HEK293T (cell line): ENCODE results near the gene KCNMA1.

ENCODE experiments used
- CTCF ChIA-PET: fragments of 350-600 bp; formaldehyde crosslinking; extraction: SDS; loops from one replicate; lab custom pipeline; 2021; ENCODE audit warnings: antibody characterized with exemption, inconsistent platforms; lab: Yijun Ruan, JAX
- POLR2A ChIA-PET: fragments of 350-600 bp; formaldehyde crosslinking; extraction: SDS; loops from one replicate; lab custom pipeline; 2020; ENCODE audit warnings: antibody characterized with exemption, inconsistent platforms; lab: Yijun Ruan, JAX
- DNase-seq: peaks from one replicate; pipeline ENCODE4 v3.0.0; 2012; ENCODE audit warnings: mixed read lengths; ENCODE audit errors: extremely low spot score
- ARNT ChIP-seq: fragments of 450-650 bp; IDR thresholded peaks from 2 replicates; pipeline ENCODE4 v1.6.1; 2017; ENCODE audit warnings: mild to moderate bottlenecking
- BHLHE40 ChIP-seq: fragments of 450-650 bp; IDR thresholded peaks from 2 replicates; pipeline ENCODE4 v1.6.1; 2016; ENCODE audit warnings: mild to moderate bottlenecking, moderate library complexity, borderline replicate concordance
- CTBP1 ChIP-seq: fragments of 450-650 bp; IDR thresholded peaks from 2 replicates; pipeline ENCODE4 v1.6.1; 2016; ENCODE audit warnings: borderline replicate concordance
- ELF4 ChIP-seq: fragments of 450-650 bp; IDR thresholded peaks from 2 replicates; pipeline ENCODE4 v1.6.1; 2017; ENCODE audit warnings: antibody characterized with exemption
- FOXA1 ChIP-seq: fragments of 450-650 bp; IDR thresholded peaks from 2 replicates; pipeline ENCODE4 v1.6.1; 2016; ENCODE audit warnings: mild to moderate bottlenecking
- FOXK2 ChIP-seq: fragments of 450-650 bp; IDR thresholded peaks from 2 replicates; pipeline ENCODE4 v1.6.1; 2016; ENCODE audit warnings: mild to moderate bottlenecking
- FOXM1 ChIP-seq: fragments of 450-650 bp; IDR thresholded peaks from 2 replicates; pipeline ENCODE4 v1.6.1; 2017; ENCODE audit warnings: mild to moderate bottlenecking, borderline replicate concordance
- HDGF ChIP-seq: fragments of 450-650 bp; IDR thresholded peaks from 2 replicates; pipeline ENCODE4 v1.6.1; 2017; ENCODE audit warnings: antibody characterized with exemption, borderline replicate concordance
- L3MBTL2 ChIP-seq: fragments of 450-650 bp; conservative IDR thresholded peaks from 2 replicates; pipeline ENCODE4 v1.6.1; 2016; ENCODE audit warnings: mild to moderate bottlenecking
- LEF1 ChIP-seq: fragments of 450-650 bp; IDR thresholded peaks from 2 replicates; pipeline ENCODE4 v1.6.1; 2017; ENCODE audit warnings: mild to moderate bottlenecking, borderline replicate concordance
- NFRKB ChIP-seq: fragments of 450-650 bp; IDR thresholded peaks from 2 replicates; pipeline ENCODE4 v1.6.1; 2016; ENCODE audit warnings: mild to moderate bottlenecking, moderate library complexity
- PKNOX1 ChIP-seq: fragments of 450-650 bp; IDR thresholded peaks from 2 replicates; pipeline ENCODE4 v1.6.1; 2016
- SP1 ChIP-seq: fragments of 450-650 bp; IDR thresholded peaks from 2 replicates; pipeline ENCODE4 v1.6.1; 2017
- SUZ12 ChIP-seq: fragments of 450-650 bp; IDR thresholded peaks from 2 replicates; pipeline ENCODE4 v1.6.1; 2016; ENCODE audit warnings: mild to moderate bottlenecking
- TARDBP ChIP-seq: fragments of 450-650 bp; IDR thresholded peaks from 2 replicates; pipeline ENCODE4 v1.6.1; 2016
- ZNF384 ChIP-seq: fragments of 450-650 bp; IDR thresholded peaks from 2 replicates; pipeline ENCODE4 v1.6.1; 2016

The KCNMA1 gene

GRCh38 chr10:77157248-77158019, 480.2 kb downstream of the KCNMA1 start:
- ChIA-PET POLR2A (no interaction called here), CTCF (interaction anchor here (1.2 kb wide), 1 partner anchor 8 kb away, joined by 5 read pairs; no protein-coding TSS in a partner anchor)
- no peak for DNase-seq
- no peak for TF ChIP-seq ELF4
- TF ChIP-seq TARDBP, result no peak
- TF ChIP-seq FOXK2, result no peak
- no peak for TF ChIP-seq L3MBTL2
- no peak for TF ChIP-seq HDGF
- TF ChIP-seq CTBP1, result no peak
- no peak for TF ChIP-seq BHLHE40
- TF ChIP-seq ZNF384, result no peak
- no peak for TF ChIP-seq SP1
- no peak for TF ChIP-seq NFRKB
- TF ChIP-seq FOXA1, result no peak
- TF ChIP-seq ARNT, result no peak
- no peak for TF ChIP-seq LEF1
- no peak for TF ChIP-seq FOXM1
- no peak for TF ChIP-seq SUZ12
- no peak for TF ChIP-seq PKNOX1

DNA sequence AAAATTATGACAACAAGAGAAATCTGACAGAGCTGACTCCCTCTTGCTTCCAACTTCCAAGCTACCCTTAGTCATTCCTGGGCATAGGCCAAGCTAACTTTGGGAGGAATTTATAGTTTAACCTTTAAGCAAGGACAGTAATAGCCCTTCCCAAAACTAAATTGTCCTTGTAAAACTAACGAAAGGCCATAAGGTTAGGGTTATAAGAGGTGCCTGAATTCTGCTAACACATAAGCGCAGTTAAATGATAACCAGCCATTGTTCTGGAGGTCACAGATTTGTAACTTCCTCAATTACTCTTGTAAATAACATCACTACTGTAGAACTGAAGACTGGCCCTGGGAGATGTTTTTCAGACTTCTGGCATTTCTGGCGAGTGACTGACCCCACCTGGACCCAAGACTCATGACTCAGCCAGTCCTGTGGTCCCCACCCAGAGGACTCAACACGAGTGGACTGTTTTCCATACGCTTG, 481.2 kb downstream of the KCNMA1 start:
- DNase-seq, result no peak
- no peak for TF ChIP-seq NFRKB
- ChIA-PET POLR2A (no interaction called here), CTCF (interaction anchor here (0.6 to 1.2 kb wide), 3 partner anchors 9 to 85 kb away, joined by 3 to 5 read pairs (median 4); no protein-coding TSS in a partner anchor)

- DNase-seq, result no peak
- CTCF ChIA-PET, result no interaction called here
- POLR2A ChIA-PET, result no interaction called here
- TF ChIP-seq TARDBP (no peak), LEF1 (no peak), HDGF (no peak), FOXM1 (no peak), ZNF384 (no peak), FOXK2 (no peak), NFRKB (no peak), ELF4 (no peak), FOXA1 (no peak), SP1 (no peak), CTBP1 (no peak), L3MBTL2 (no peak), PKNOX1 (no peak), BHLHE40 (no peak), SUZ12 (no peak), ARNT (no peak)
Measured at GRCh38 chr10:77152256-77152655, 485.4 kb downstream of the KCNMA1 start.

DNA sequence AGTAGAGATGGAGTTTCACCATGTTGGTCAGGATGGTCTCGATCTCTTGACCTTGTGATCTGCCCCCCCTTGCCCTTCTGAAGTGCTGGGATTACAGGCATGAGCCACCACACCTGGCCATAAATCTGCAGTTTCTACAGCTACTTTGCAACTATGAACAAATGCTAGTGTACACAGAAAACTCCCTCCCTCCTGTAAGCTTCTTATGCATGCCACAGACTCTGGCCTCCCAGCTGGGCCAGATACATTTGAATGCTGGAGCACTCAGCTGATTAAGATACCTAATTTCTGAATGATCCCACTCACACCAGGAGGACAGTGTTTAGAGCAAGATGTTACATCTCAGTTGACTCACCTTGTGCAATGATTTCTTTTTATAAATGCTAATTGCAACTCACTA, 486.2 kb downstream of the KCNMA1 start:
- CTCF ChIA-PET, result no interaction called here
- POLR2A ChIA-PET, result no interaction called here

DNA sequence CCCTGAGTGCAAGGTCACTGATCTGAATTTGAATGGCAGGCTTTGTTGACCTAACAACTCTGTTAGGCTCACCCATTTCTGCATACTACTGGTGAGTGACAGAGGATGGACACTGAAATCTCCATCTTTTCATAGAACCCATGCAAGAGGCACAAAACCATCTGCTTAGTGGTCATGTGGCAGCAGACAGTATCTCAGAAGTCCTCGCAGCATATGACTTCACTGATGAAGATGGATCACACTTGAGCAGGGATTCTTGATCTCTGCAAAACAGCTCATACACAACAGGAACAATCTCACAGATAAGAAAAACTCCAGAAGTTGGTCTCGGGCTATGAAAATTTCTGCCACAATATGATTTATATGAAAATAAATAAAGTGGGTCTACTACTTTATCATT, 487.9 kb downstream of the KCNMA1 start:
- no peak for DNase-seq
- POLR2A ChIA-PET, result no interaction called here
- TF ChIP-seq ELF4 (no peak), LEF1 (no peak), ARNT (no peak), ZNF384 (no peak), TARDBP (no peak), L3MBTL2 (no peak), BHLHE40 (no peak), SUZ12 (no peak), PKNOX1 (no peak), SP1 (no peak), FOXK2 (no peak), HDGF (no peak), CTBP1 (no peak), FOXA1 (no peak)
- CTCF ChIA-PET, result no interaction called here

More for the DNA sequence above, 486.2 kb downstream of the KCNMA1 start:
- DNase-seq, result no peak
- no peak for TF ChIP-seq FOXA1
- no peak for TF ChIP-seq FOXM1
- no peak for TF ChIP-seq L3MBTL2
- TF ChIP-seq PKNOX1, result no peak
- TF ChIP-seq FOXK2, result no peak
- no peak for TF ChIP-seq HDGF
- no peak for TF ChIP-seq LEF1
- no peak for TF ChIP-seq ZNF384
- no peak for TF ChIP-seq SP1
- no peak for TF ChIP-seq NFRKB
- no peak for TF ChIP-seq BHLHE40
- no peak for TF ChIP-seq SUZ12
- no peak for TF ChIP-seq ARNT
- no peak for TF ChIP-seq ELF4
- TF ChIP-seq CTBP1, result no peak
